IMR-90 (cell line): ENCODE measurements around the gene RASSF8. TPM values are rescaled to one million over a fixed set of nuclear protein-coding genes. Genes with fewer than 3 reads are reported as not detected.

ENCODE experiments used
- ATAC-seq: fragments of 200-7000 bp; cut with Tn5 transposase; 2 replicates; pipeline ENCODE4 v1.9.1; 2020; ENCODE audit warnings: low read depth, mild to moderate bottlenecking, moderate library complexity
- BruUV-seq: library from RNA; stranded (reverse); fragments of 400-500 nt; replicated peaks from 2 replicates; lab custom pipeline; 2021; lab: Mats Ljungman, UMichigan
- CTCF ChIA-PET: fragments of 300-600 bp; formaldehyde crosslinking; extraction: SDS; loops from one replicate; lab custom pipeline; 2021; ENCODE audit warnings: antibody characterized with exemption; lab: Yijun Ruan, JAX
- POLR2A ChIA-PET: fragments of 300-600 bp; sonication (Branson Sonifier 250); formaldehyde crosslinking; loops from one replicate; lab custom pipeline; 2022; ENCODE audit warnings: antibody characterized with exemption; ENCODE audit not compliant: unreplicated experiment; lab: Charles Lee
- DNase-seq: peaks from one replicate; pipeline ENCODE4 v3.0.0; 2013
- H2AFZ ChIP-seq: replicated peaks from 2 replicates; pipeline ENCODE3; 2013; ENCODE audit warnings: low read length, mild to moderate bottlenecking; ENCODE audit not compliant: poor library complexity
- H2AK5ac ChIP-seq: 2 replicates; pipeline ENCODE4 v1.6.1; 2013; ENCODE audit warnings: low read depth, low read length, inconsistent platforms
- H2AK9ac ChIP-seq: replicated peaks from 2 replicates; pipeline ENCODE3; 2013; ENCODE audit warnings: mild to moderate bottlenecking, low read depth, low read length, moderate library complexity; ENCODE audit not compliant: poor library complexity
- H2BK120ac ChIP-seq: 2 replicates; pipeline ENCODE4 v1.6.1; 2013; ENCODE audit warnings: low read depth, low read length, inconsistent platforms
- H2BK15ac ChIP-seq: 3 replicates; pipeline ENCODE4 v1.6.1; 2013; ENCODE audit warnings: low read depth, low read length, inconsistent platforms
- H2BK20ac ChIP-seq: 2 replicates; pipeline ENCODE4 v1.6.1; 2013; ENCODE audit warnings: low read depth, mild to moderate bottlenecking, inconsistent platforms, low read length, moderate library complexity
- H2BK5ac ChIP-seq: 2 replicates; pipeline ENCODE4 v1.6.1; 2013; ENCODE audit warnings: mild to moderate bottlenecking, low read depth, low read length, inconsistent platforms; ENCODE audit not compliant: poor library complexity, severe bottlenecking
- H3K14ac ChIP-seq: replicated peaks from 2 replicates; pipeline ENCODE4 v1.6.1; 2013; ENCODE audit warnings: low read depth, low read length, inconsistent platforms
- H3K18ac ChIP-seq: 2 replicates; pipeline ENCODE4 v1.6.1; 2013; ENCODE audit warnings: low read depth, low read length, control low read depth
- H3K23ac ChIP-seq: 2 replicates; pipeline ENCODE4 v1.6.1; 2013; ENCODE audit warnings: low read depth, low read length, inconsistent platforms
- H3K27ac ChIP-seq: 2 replicates; pipeline ENCODE4 v1.5.1; 2013; ENCODE audit warnings: mild to moderate bottlenecking, control low read depth, low read length; ENCODE audit not compliant: insufficient read depth
- H3K27me3 ChIP-seq: 2 replicates; pipeline ENCODE4 v1.6.1; 2013; ENCODE audit warnings: low read length; ENCODE audit not compliant: control insufficient read depth, insufficient read depth
- H3K36me3 ChIP-seq: 2 replicates; pipeline ENCODE4 v1.6.1; 2013; ENCODE audit warnings: low read length, mixed read lengths; ENCODE audit not compliant: control insufficient read depth, insufficient read depth
- H3K4ac ChIP-seq: 2 replicates; pipeline ENCODE4 v1.6.1; 2013; ENCODE audit warnings: low read depth, low read length, inconsistent platforms
- H3K4me1 ChIP-seq: 2 replicates; pipeline ENCODE4 v1.6.1; 2013; ENCODE audit warnings: low read length, mixed read lengths; ENCODE audit not compliant: control insufficient read depth, insufficient read depth
- H3K4me2 ChIP-seq: 2 replicates; pipeline ENCODE4 v1.6.1; 2013; ENCODE audit warnings: low read depth, mild to moderate bottlenecking, control low read depth, low read length, moderate library complexity
- H3K4me3 ChIP-seq: 2 replicates; pipeline ENCODE4 v1.5.1; 2013; ENCODE audit warnings: low read depth, mild to moderate bottlenecking, control low read depth, low read length, moderate library complexity; ENCODE audit not compliant: insufficient read depth
- H3K56ac ChIP-seq: 2 replicates; pipeline ENCODE4 v1.6.1; 2013; ENCODE audit warnings: low read length, inconsistent platforms; ENCODE audit not compliant: insufficient read depth; ENCODE audit errors: extremely low read depth
- H3K79me1 ChIP-seq, 2 experiments: 2 replicates each; pipeline ENCODE4 v1.6.1; 2013; ENCODE audit warnings: low read length in 2 of 2, inconsistent platforms in 1 of 2, low read depth in 1 of 2
- H3K9ac ChIP-seq: 2 replicates; pipeline ENCODE4 v1.6.1; 2013; ENCODE audit warnings: low read depth, low read length, control low read depth
- H3K9me1 ChIP-seq: 2 replicates; pipeline ENCODE4 v1.6.1; 2013; ENCODE audit warnings: low read length, inconsistent platforms; ENCODE audit not compliant: insufficient read depth
- H3K9me3 ChIP-seq: 2 replicates; pipeline ENCODE4 v1.6.1; 2013; ENCODE audit warnings: low read length; ENCODE audit not compliant: control insufficient read depth, insufficient read depth
- H4K20me1 ChIP-seq: 2 replicates; pipeline ENCODE4 v1.6.1; 2013; ENCODE audit warnings: low read length, inconsistent platforms; ENCODE audit not compliant: insufficient read depth
- H4K5ac ChIP-seq: 2 replicates; pipeline ENCODE4 v1.6.1; 2013; ENCODE audit warnings: mild to moderate bottlenecking, low read depth, low read length, control low read depth
- H4K8ac ChIP-seq, 2 experiments: 2 replicates each; pipeline ENCODE4 v1.6.1; 2013; ENCODE audit warnings: low read depth in 2 of 2, low read length in 2 of 2, control low read depth in 1 of 2, inconsistent platforms in 1 of 2
- H4K91ac ChIP-seq: 2 replicates; pipeline ENCODE4 v1.6.1; 2013; ENCODE audit warnings: low read depth, low read length, inconsistent platforms; ENCODE audit not compliant: insufficient read depth
- BHLHE40 ChIP-seq: fragments of 150-350 bp; IDR thresholded peaks from 2 replicates; pipeline ENCODE4 v1.6.1; 2016; ENCODE audit warnings: mild to moderate bottlenecking, low read depth, low read length
- CTCF ChIP-seq: conservative IDR thresholded peaks from 2 replicates; pipeline ENCODE4 v1.5.1; 2012; ENCODE audit warnings: mild to moderate bottlenecking, low read depth, low read length, improper control_type of control experiment
- ELK1 ChIP-seq: fragments of 150-350 bp; IDR thresholded peaks from 2 replicates; pipeline ENCODE4 v1.6.1; 2016; ENCODE audit warnings: low read depth, mild to moderate bottlenecking, low read length, moderate library complexity, borderline replicate concordance
- FOS ChIP-seq: fragments of 150-350 bp; IDR thresholded peaks from 2 replicates; pipeline ENCODE4 v1.6.1; 2016; ENCODE audit warnings: low read depth, low read length
- NFE2L2 ChIP-seq: fragments of 150-350 bp; IDR thresholded peaks from 2 replicates; pipeline ENCODE4 v1.6.1; 2016; ENCODE audit warnings: low read depth, mild to moderate bottlenecking, low read length
- POLR2A ChIP-seq: IDR thresholded peaks from 2 replicates; pipeline ENCODE4 v1.6.1; 2012; ENCODE audit warnings: mild to moderate bottlenecking, low read depth, low read length
- RAD21 ChIP-seq: IDR thresholded peaks from 2 replicates; pipeline ENCODE4 v1.6.1; 2012; ENCODE audit warnings: low read length, improper control_type of control experiment
- RFX5 ChIP-seq: IDR thresholded peaks from 2 replicates; pipeline ENCODE4 v1.8.0; 2012; ENCODE audit warnings: low read depth, mild to moderate bottlenecking, low read length, moderate library complexity
- SMC3 ChIP-seq: fragments of 150-350 bp; IDR thresholded peaks from 2 replicates; pipeline ENCODE4 v1.6.1; 2016; ENCODE audit warnings: low read depth, mild to moderate bottlenecking, antibody characterized with exemption, low read length, moderate library complexity
- WGBS, 2 experiments: methylation state at CpG; one replicate each; pipeline versions ENCODE4 v1.1.5 to v1.1.7; 2013; ENCODE audit warnings: missing lambda C conversion rate in 2 of 2; ENCODE audit not compliant: insufficient read length in 1 of 2; ENCODE audit errors: extremely low coverage in 2 of 2; 5-methylcytosine and 5-hydroxymethylcytosine counted together
- dilution Hi-C: fragments of 300-500 bp; cut with HindIII; formaldehyde crosslinking; loops from one replicate; pipeline ENCODE4 v1.14.3; 2018; ENCODE audit warnings: low sequenced_read_pairs; ENCODE audit not compliant: unreplicated experiment
- in situ Hi-C: fragments of 300-500 bp; cut with MboI; formaldehyde crosslinking; loops from 3 replicates; pipeline ENCODE4 v1.14.3; 2019; ENCODE audit warnings: low sequenced_read_pairs, inconsistent platforms, mixed read lengths
- intact Hi-C: fragments of 100-400 bp; cut with micrococcal nuclease; formaldehyde crosslinking; loops from 2 replicates; pipeline ENCODE4 v1.10.0; 2022
- polyA plus RNA-seq, 3 experiments: library from polyadenylated mRNA; depleted of rRNA; stranded (reverse); fragments of >200 nt; gene quantifications; 2 replicates each; pipeline ENCODE4 v1.2.3, GENCODE V29; 2012; ENCODE audit warnings: low replicate concordance in 1 of 3
- total RNA-seq: library from RNA; depleted of rRNA; stranded (reverse); fragments of >200 nt; gene quantifications from 2 replicates; pipeline ENCODE4 v1.2.3, GENCODE V29; 2012
- TF ChIP-seq, protein P1 (sequence below): fragments of 150-350 bp; IDR thresholded peaks from 2 replicates; pipeline ENCODE4 v1.6.1; 2017; ENCODE audit warnings: mild to moderate bottlenecking, antibody characterized with exemption, low read length, low read depth

Gene RASSF8
- total and polyA plus RNA-seq, 2 of the 4 experiments (the other 2 are of a cell fraction): 10.8 to 50.5 TPM

DNA sequence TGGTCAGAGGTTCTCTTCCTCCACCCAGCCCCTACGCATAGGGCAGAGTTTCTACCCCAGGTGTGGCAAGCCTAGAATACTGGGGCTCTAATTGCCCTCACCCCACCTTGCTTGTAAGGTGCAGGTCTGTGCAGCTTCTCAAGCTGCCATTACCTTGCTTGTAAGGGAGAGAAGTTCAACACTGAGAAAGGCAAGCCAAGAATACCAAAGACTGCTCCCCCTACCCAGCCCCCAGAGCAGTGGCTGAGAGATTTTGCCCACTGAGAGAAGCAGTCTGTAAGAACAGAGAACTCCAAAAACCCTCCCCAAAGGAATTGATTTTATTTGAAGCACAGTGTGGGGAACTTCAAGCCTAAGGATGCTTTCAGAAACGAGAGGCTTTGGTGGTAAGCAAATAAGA is 63.1 kb downstream of the RASSF8 start:
- no peak overlapping the region for H2BK20ac ChIP-seq
- no peak overlapping the region for H3K56ac ChIP-seq
- no peak overlapping the region for H3K14ac ChIP-seq
- H2BK15ac ChIP-seq: no peak overlapping the region
- in situ Hi-C loops (no loop called here), intact Hi-C loops (loop anchor here (10.0 kb wide), 1 partner anchor 777 kb away; no protein-coding TSS in a partner anchor), dilution Hi-C loops (no loop called here)
- ChIA-PET POLR2A (no interaction called here), CTCF (no interaction called here)
- no peak overlapping the region for H2AFZ ChIP-seq
- H3K79me1 ChIP-seq: peaks cover 26 to 50% of the 10 kb centered on the region in 2 experiments
- H4K20me1 ChIP-seq: peaks cover 22% of the 10 kb centered on the region
- peaks cover 7% of the 10 kb centered on the region for H3K4me1 ChIP-seq
- no peak overlapping the region for H3K23ac ChIP-seq
- WGBS, 2 experiments: no CpG with 5 or more reads among the region's 2 CpGs
- no peak overlapping the region for H3K27ac ChIP-seq
- H2AK9ac ChIP-seq: no peak overlapping the region
- no peaks in the 10 kb centered on the region for H3K9me3 ChIP-seq
- H2BK5ac ChIP-seq: no peak overlapping the region
- DNase-seq (no peak), ATAC-seq (no peak)
- no peak overlapping the region for H3K9ac ChIP-seq
- no peaks in the 10 kb centered on the region for H3K27me3 ChIP-seq
- no TSS peak for BruUV-seq
- H3K4me2 ChIP-seq: no peak overlapping the region
- no peak overlapping the region for H3K4ac ChIP-seq
- no peak overlapping the region for H3K18ac ChIP-seq
- peaks cover 14% of the 10 kb centered on the region for H3K9me1 ChIP-seq
- TF ChIP-seq FOS (no peak), BHLHE40 (no peak), POLR2A (no peak), RFX5 (no peak), SMC3 (no peak), NFE2L2 (no peak), CTCF (no peak), ELK1 (no peak), RAD21 (no peak)
- TF ChIP-seq, protein P1, sequence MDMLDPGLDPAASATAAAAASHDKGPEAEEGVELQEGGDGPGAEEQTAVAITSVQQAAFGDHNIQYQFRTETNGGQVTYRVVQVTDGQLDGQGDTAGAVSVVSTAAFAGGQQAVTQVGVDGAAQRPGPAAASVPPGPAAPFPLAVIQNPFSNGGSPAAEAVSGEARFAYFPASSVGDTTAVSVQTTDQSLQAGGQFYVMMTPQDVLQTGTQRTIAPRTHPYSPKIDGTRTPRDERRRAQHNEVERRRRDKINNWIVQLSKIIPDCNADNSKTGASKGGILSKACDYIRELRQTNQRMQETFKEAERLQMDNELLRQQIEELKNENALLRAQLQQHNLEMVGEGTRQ: no peak
- H2AK5ac ChIP-seq: no peak overlapping the region; the same call in 1 of the 2 replicates
- no peak overlapping the region for H4K5ac ChIP-seq
- H3K36me3 ChIP-seq: no peaks in the 10 kb centered on the region
- H2BK120ac ChIP-seq: no peak overlapping the region
- H4K8ac ChIP-seq: no peak overlapping the region
- H3K4me3 ChIP-seq: no peak overlapping the region
- H4K91ac ChIP-seq: no peak overlapping the region
